GM21360 (cell line): ENCODE results near the gene HRAS.

Experiments
- ATAC-seq: cut with Tn5 transposase; IDR thresholded peaks from one replicate; pipeline ENCODE4 v1.9.1; 2021; ENCODE audit warnings: mild to moderate bottlenecking, moderate library complexity; ENCODE audit not compliant: unreplicated experiment

Gene HRAS

DNA sequence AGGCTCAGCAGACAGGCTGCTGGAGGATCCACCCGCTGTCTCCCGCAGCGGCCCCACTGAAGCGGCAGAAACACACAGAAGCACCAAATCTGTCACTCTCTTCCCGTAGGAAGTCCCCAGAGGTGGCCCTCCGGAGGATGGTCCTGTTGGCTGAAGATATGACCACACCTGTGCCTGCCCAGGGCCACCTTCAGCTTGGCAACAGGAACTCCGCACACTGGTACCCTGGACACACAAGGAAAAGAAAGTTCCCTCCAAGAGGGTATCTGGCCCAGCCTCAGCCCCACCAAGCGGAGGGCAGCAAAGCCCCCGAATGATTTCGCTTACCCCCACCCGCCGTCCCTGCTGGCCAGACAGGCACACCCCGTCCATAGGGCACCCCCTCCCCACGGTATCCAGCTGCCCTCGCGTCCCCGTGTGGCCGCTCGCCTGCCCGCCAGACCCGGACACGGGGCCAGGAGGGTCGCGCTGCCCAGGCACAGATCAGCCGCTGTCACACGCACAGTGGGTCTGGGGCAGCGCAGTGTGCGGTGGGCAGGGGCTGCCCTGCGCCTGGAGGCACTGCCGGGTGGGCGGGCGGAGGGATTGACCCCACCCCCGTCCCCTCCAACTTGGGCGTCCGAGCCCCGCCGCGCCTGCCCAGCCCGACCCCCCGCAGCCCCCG, 32.4 kb upstream of the HRAS start:
- peak; percentile 1 for ATAC-seq

DNA sequence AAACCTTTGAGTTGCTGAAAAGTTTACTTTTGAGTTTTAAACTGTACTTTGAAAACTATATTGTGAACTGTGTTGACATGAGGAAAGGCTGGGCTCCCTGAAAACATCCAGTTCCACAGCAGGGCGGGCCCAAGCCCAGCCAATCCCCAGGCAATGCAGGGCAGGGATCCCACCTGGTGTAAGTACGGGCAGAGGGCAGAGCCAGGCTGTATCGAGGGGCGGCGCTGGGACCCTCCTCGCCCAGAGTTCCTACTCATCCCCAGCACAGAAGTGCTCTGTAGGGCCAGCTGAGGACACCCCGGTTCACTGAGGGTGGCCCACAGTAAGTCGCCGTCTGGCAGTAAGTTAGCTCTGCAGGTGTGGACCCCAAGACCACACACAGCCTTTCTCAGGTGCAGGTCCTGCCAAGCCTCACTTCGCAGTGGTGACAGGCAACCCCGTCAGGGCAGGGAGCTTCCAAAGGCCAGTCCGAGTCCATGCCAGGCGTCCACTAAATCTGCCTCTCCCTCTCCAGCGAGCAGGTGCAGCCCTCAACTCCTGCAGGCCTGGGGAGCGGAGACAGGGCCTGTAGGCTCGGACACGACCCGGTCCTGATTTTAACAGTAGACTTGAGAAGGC, 31.7 kb upstream of the HRAS start:
- ATAC-seq = no peak

DNA sequence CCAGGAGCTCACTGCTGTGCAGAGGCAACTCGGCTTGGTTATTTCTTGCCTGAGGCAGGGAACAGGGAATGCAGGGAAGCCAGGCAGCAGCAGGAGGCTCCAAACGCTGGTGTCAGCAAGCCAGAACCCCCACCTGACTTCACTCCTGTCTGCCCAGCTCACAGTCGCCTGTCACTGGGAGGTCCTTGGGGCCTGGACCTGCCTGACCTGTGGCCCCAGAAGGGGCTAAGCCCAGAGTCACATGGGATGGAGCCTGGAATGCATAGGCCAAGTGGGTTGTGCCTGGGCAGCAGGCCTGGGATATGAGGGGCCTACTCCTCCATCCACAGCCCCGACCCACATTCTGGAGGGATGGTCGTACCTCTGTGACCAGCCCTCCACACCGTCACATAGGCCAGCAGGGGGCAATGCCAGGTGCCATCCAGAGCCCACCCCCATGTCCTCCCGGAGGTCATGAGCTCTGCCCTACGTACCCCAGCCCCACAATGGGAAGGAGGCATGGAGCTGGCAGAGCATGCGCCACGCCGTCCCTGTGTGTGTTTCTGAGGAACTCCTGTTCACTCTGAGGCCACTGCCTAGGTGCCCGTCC, 30.6 kb upstream of the HRAS start:
- ATAC-seq = no peak

DNA sequence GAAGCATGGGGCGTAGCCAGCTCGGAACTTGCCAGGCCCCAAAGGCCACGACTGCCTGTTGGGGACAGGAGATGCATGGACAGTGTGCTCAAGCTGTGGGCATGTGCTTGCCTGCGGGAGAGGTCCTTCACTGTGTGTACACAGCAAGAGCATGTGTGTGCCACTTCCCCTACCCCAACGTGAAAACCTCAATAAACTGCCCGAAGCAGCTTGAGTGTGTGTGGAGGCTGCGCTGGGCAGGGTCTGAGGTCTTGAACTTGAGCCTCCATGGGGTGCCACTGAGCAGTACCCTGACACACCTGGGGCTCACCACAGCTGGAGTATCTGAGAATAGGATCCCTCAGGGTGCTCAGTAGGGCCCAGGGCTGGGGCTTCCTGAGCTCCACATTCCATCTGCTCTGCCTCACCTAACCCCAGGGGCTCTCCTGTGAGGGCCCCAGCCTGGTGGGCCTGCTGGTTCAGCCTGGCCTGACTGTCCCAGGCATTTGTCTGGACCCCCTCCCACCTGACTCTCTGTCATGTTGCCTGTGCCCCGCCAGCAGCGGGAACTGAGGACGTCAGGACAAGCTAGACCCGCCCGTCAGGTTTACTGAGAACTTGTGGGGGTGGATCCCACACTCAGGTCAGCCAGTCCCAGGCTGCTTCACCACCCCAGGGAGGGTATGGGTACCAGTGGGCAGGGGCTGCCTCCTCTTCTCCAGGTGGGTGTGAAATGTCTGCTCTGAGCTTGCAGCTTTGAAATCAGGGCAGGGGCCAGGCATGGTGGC, 28.6 kb upstream of the HRAS start:
- ATAC-seq = no peak

DNA sequence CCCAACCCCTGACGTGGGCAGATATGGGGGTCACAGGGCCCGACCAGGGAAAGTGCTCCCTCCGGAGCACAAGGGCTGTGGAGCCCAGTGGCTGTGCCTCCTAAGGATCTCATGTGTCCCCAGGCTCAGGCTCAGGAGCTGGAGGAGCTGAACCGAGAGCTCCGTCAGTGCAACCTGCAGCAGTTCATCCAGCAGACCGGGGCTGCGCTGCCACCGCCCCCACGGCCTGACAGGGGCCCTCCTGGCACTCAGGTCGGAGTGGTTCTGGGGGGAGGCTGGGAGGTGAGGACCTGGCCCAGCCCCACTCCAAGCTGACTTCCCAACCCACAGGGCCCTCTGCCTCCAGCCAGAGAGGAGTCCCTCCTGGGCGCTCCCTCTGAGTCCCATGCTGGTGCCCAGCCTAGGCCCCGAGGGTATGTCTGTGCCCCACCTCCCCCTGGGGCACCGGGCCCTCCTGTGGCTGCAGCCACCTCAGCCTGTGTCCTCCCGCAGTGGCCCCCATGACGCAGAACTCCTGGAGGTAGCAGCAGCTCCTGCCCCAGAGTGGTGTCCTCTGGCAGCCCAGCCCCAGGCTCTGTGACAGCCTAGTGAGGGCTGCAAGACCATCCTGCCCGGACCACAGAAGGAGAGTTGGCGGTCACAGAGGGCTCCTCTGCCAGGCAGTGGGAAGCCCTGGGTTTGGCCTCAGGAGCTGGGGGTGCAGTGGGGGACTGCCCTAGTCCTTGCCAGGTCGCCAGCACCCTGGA, 27.9 kb upstream of the HRAS start:
- no peak for ATAC-seq

DNA sequence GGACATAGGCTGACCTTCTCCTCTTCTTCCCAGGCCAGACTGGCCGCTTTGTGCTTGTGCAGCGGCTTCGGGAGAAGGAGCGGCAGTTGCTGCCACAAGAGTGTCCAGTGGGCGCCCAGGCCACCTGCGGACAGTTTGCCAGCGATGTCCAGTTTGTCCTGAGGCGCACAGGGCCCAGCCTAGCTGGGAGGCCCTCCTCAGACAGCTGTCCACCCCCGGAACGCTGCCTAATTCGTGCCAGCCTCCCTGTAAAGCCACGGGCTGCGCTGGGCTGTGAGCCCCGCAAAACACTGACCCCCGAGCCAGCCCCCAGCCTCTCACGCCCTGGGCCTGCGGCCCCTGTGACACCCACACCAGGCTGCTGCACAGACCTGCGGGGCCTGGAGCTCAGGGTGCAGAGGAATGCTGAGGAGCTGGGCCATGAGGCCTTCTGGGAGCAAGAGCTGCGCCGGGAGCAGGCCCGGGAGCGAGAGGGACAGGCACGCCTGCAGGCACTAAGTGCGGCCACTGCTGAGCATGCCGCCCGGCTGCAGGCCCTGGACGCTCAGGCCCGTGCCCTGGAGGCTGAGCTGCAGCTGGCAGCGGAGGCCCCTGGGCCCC, 26.8 kb upstream of the HRAS start:
- no peak for ATAC-seq

DNA sequence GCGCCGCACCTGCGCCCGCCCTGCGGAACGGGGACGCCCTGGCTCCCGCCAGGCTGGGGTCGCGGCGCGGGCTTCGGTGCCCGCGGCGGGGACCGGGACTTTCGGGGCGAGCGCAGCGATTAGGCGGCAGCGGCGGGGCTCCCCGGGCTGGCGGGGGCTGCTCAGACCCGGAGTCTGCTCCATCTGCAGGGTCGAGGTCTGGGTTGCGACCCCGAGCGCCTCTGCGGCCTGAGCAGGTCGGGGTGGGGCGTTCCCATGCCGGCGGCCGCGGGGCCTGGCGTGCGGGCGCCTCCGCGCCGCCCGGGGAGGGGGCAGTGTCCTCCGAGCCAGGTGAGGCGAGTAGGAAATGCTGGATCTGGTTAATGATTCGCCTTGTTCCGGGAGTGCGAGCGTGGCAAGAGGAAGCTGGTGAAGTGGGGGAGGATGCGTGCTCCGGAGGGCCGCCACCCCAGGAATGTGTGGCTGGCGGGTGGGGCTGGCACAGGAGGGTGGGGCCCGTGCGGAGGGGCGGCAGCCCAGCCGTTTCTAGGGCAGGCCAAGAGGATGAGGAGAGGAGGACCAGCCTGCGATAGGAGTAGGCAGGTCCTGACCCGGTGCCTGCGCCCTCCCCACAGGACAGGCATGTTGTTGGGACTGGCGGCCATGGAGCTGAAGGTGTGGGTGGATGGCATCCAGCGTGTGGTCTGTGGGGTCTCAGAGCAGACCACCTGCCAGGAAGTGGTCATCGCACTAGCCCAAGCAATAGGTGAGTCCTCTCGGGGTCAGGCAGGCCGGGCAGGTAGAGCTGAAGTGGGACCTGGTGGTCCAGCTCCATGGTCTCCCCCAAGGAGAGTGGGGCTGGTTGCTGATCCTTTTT, 26.0 kb upstream of the HRAS start:
- peak; percentile 12 for ATAC-seq

DNA sequence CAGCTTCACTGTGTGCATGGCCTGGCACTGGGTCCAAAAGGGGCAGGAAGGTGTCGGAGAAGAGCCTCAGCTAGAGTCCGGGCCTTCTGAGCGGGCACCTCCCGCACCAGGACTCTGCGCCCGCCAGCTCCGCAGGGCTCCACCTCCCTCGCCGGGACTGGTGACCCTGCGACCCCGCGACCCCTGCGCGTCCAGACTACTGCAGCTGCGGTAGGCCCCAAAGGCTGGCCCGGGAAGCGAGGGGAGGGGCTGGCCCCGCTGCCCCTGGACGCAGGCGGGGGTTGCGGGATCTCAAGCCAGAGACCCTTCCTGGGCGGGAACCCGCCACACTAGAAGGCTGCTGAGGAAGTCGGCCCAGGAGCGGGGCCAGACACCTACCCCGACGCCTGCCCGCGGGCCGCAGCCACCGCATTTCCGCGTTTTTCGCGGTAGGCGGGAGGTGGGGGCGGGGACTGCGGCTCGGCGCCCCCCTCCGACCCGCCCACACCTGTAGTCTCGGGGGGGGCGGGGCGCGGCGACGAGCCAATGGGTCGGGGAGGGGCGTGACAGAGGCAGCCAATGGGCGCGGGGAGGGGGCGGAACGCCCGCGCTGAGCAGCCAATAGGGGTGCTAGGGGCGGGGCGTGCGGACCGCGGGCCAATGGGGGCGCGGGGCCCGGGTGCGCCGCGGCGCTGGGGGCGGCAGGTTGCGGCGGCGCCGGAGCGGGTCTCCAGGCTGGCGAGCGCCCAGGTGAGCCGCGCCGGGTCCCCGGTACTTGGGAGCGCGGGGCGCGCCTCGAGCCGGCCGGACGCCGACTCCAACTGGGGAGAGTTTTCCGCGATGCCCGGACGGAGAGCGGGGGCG, 25.1 kb upstream of the HRAS start, which contains the start of the genes LMNTD2 and RASSF7:
TSS of gene LMNTD2 (minus strand) at position 434 of the 843 bp plus-strand sequence. CDS start at position 412, 22 bp downstream.
TSS of gene RASSF7 (plus strand) at position 666 of the 843 bp plus-strand sequence. CDS start 799 bp downstream, outside the sequence.
- peak; percentile 70 for ATAC-seq

DNA sequence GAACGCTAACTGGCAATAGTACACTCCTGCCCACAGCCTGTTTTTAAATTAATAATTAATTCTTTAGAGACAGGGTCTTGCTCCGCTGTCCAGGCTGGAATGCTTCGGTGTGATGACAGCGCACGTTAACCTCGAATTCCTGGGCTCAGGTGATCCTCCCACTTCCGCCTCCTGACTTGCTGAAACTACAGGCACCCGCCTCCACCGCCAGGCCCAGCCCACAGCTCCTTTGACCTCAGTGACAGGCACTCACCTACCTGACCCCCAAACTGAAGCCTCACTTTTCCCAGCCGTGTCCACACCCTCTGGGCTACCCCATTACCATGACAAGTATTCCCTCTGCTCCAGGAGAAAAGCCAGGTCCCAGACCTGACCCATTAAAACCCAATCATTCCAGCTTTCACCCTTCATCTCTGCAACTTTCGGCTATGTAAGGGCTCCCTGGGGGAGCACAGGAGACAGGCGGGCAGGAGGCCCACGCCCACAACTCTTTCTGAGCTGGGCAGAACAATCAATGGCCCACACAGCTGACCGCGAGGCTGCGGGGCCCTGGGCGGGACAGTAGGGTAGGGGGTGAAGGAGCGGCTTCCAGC, 24.4 kb upstream of the HRAS start:
- ATAC-seq = no peak

DNA sequence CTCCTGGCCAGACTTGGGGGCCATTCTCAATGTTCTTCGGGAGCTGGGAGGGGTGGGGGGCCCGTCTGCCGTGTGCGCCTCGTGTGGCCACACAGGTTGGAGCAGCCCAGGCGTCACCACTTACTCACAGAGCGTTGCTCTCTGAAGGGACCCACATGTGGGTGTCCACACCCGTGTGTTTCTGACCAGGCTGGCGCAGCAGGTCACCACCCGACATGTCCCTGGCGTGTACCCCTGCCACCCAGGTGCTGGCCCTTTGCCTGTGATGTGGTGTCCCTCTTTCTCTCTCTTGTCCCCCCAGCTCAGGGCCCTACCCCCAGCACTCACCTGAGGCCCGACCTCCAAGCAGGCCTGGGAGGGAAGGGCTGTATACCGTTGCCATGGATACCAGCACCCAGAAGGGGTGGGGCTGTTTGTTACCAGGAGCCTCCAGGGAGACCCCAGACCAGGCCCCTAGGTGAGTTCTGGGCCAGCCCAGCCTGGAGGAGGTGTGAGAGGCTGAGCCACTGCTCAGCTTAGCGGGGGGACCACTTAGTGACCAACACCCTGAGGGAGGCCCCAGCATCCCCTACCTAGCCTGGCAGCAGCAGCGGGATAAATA, 23.7 kb upstream of the HRAS start:
- no peak for ATAC-seq

DNA sequence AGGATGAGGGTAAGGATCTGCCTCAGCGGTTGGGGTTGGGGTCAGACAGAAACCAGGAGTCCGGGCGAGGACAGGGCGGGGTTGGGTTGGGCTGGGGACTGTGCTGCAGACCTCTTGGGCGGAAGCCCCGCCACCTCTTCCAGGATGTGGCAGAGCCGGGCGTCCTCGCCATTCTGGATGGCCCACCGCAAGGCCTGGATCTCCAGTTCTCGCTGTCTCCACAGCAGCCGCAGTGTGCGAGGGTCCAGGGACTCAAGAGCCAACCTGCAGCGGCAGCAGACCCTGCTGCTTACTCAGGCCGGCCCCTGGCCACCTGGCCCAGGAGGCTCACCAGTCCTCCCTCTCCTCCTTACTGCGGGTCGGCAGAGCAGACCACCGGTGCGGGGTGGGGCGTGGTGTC, 23.1 kb upstream of the HRAS start:
- no peak for ATAC-seq

DNA sequence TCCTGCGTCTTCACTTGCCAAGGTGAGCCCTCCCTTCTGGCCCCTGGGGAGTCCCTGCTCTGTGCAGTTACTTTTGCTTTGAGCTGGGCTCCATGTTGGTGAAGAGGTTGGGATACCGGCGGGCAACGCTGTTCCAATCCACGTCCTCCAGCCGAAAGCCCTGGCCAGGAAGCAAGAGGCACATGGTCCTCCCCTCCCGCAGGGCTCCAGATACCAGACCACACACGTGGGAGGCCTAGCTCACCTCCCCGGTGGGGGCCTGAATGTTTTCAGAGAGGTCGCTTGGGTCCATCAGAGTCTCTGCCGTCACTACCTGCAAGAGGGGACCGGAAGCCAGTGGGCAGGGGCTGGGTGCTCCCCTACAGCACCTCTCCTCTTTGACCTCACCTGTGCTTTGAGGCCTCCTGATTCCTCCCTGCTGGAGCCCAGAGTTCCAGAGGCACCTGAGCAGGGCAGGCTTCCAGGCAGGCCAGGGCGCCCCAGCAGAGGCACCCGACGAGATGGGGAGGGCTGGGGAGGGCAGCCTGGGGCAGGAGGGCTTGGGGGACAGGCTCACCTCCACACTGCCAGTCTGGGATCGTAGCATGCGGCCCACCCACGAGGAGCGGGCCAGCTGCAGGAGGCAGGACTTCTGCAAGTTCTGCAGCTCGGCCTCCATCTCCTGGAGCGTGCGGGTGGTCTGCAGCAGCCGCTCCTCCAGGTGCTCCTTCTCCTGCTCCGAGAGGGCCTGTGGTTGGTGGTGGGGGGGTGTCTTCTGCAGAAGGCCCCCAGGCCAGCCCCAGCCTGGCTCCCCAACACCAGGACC, 22.2 kb upstream of the HRAS start:
- ATAC-seq = no peak

DNA sequence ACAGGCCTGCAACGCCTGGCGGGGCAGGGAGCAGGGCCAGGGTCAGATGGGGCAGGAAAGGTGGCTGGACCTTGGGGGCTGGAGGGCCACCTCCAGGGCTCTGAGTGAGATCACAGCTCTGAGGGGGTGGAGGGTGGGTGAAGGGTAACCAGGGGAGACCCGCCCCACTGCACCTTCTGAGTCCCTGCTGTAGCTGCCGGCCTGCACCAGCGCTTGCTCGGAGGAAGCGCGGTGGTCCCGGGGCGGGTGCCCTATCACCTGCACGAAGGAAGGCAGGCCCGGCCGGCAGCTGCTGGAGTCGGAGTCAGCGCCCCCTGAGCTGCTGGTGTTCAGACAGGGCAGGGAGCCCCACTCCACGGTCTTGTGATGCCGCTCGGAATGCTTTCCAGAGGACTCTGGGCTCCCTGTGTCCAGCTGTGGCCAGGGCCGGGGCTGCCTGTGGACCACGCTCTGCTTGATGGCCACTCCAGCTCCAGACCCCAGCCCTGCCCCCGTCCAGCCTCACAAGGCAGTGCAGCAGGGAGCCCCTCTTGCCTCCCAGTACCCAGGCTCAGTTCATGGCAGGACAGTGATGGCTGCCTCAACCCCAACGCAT, 21.4 kb upstream of the HRAS start:
- ATAC-seq = no peak

DNA sequence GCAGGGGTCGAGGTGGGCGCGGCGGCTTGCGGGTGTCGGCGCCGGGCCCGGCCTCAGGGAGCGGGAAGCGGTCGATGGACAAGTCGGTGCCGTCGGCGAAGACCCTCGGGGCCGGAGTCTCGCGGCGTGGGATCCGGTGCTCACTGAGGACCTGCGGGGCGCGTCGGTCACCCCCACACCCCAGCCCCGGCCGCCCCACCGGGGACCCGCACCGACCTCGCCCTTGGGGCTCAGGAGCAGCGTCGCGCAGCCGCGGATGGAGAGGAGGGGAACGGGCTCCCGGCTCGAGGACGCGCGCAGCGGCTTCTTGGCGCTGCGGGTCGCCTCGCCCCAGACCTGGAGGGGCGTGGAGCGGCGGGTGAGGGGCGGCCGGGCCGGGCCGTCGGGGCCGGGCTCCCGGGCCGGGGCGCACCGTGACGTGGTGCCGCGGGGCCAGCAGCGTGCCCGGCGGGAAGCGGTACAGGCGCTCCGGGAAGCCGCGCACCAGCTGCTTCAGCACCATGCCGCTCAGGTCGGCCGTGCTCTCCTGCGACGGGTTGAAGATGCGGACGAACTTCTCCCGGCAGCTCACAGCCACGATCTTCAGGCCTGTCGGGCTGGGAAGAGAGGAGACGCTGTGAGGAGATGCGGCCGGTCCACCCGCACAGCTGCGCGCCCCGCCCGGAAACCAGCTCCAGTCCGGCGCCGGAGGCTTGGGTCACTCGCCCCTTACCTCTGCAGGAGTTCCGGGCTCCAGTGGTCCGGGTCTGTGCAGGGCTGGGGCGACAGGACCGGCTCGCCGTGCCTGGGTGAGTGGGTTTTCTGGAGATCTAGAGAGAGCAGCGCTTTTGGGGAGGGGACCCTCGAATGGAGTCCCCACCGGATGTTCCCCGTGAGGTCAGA, 20.6 kb upstream of the HRAS start:
- no peak for ATAC-seq

DNA sequence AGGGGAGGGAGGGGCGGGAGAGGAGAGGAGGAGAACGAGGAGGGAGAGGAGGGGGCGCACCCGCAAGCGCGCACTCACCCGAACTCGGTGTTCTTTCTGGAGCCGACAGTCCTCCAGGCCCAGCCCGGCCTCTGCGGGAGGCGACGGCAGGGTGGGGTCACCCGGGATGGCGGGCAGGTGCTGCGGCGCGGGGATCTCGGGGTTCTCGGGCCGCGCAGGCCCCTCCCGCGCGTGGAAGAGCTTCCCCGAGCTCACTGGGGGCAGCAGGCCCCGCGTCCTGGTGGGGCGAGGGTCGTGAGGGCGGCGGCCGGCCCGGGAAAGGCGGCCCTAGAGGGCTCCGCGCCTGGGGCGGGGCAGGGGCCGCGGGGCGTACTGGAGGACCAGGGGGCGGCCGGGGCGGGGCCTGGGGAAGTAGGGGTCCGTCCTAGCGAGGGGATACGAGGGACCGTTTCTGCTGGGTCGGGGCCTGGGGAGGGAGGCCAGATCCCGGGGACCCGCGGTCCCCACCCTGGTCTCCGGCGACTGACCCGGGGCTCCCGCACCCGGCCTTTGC, 19.9 kb upstream of the HRAS start:
- no peak for ATAC-seq
